Endodermal cell (in vitro differentiated cells): ENCODE measurements around the gene FAM72B. TPM values are rescaled to one million over a fixed set of nuclear protein-coding genes. Genes with fewer than 3 reads are reported as not detected.
"Not testable (repeated sequence)": the region's sequence is repeated elsewhere in the genome, so short reads cannot be mapped to it uniquely, and the experiment has no call there.

Source experiments
- DNase-seq: peaks from one replicate; pipeline ENCODE4 v3.0.0-alpha.2; 2017
- H3K27ac ChIP-seq: 2 replicates; pipeline ENCODE4 v1.5.1; 2013; ENCODE audit warnings: mild to moderate bottlenecking, low read depth, low read length, moderate library complexity
- H3K27me3 ChIP-seq: 2 replicates; pipeline ENCODE4 v1.6.1; 2013; ENCODE audit warnings: mild to moderate bottlenecking, low read length, moderate library complexity; ENCODE audit not compliant: insufficient read depth, control insufficient read depth, poor library complexity, severe bottlenecking
- H3K36me3 ChIP-seq: 2 replicates; pipeline ENCODE4 v1.7.0; 2013; ENCODE audit warnings: mild to moderate bottlenecking, low read length, moderate library complexity; ENCODE audit not compliant: control insufficient read depth, insufficient read depth
- H3K4me1 ChIP-seq: one replicate; pipeline ENCODE4 v1.7.0; 2013; ENCODE audit warnings: low read length; ENCODE audit not compliant: control insufficient read depth, insufficient read depth
- H3K4me3 ChIP-seq: 2 replicates; pipeline ENCODE4 v1.5.1; 2013; ENCODE audit warnings: mild to moderate bottlenecking, low read length, moderate library complexity
- H3K9ac ChIP-seq: 2 replicates; pipeline ENCODE4 v1.6.1; 2013; ENCODE audit warnings: mild to moderate bottlenecking, low read length, moderate library complexity; ENCODE audit not compliant: poor library complexity, severe bottlenecking; ENCODE audit errors: extremely low read depth
- H3K9me3 ChIP-seq: 2 replicates; pipeline ENCODE4 v1.6.1; 2013; ENCODE audit warnings: mild to moderate bottlenecking, low read length, moderate library complexity; ENCODE audit not compliant: control insufficient read depth
- H3K27ac Mint-ChIP-seq: 2 replicates; pipeline ENCODE4 v1.8.0; 2020; ENCODE audit warnings: mixed read lengths
- H3K27me3 Mint-ChIP-seq: 2 replicates; pipeline ENCODE4 v1.8.0; 2021; ENCODE audit warnings: mild to moderate bottlenecking, mixed read lengths; ENCODE audit not compliant: insufficient read depth
- H3K36me3 Mint-ChIP-seq: 2 replicates; pipeline ENCODE4 v1.8.0; 2020; ENCODE audit warnings: low read depth, mixed read lengths
- H3K4me1 Mint-ChIP-seq: 2 replicates; pipeline ENCODE4 v1.8.0; 2020; ENCODE audit warnings: mixed read lengths
- H3K4me3 Mint-ChIP-seq: 2 replicates; pipeline ENCODE4 v1.8.0; 2020; ENCODE audit warnings: mild to moderate bottlenecking, moderate library complexity, mixed read lengths
- H3K9me3 Mint-ChIP-seq: 2 replicates; pipeline ENCODE4 v1.8.0; 2020; ENCODE audit warnings: mild to moderate bottlenecking, mixed read lengths
- WGBS, 2 experiments: methylation state at CpG; one replicate each; pipeline versions ENCODE4 v1.1.5 to v1.1.7; 2013; ENCODE audit warnings: missing lambda C conversion rate in 2 of 2, mixed read lengths in 1 of 2; ENCODE audit not compliant: insufficient coverage in 1 of 2, insufficient read length in 1 of 2; 5-methylcytosine and 5-hydroxymethylcytosine counted together
- long read RNA-seq, 4 experiments: library from polyadenylated mRNA in 2 of 4; library from RNA in 1 of 4; library from capped mRNA in 1 of 4; stranded (forward) in 3 of 4; unstranded in 1 of 4; transcript quantifications; one replicate each; pipeline ENCODE4 v2.0.0, GENCODE V29; 2020 to 2021; ENCODE audit warnings: inconsistent platforms in 1 of 4
- polyA plus RNA-seq, 2 experiments: library from polyadenylated mRNA; stranded (reverse); fragments of 50-300 nt; gene quantifications; one replicate each; pipeline ENCODE4 v1.2.3, GENCODE V29; 2013
- total RNA-seq, 2 donors: library from RNA; stranded (reverse); fragmentation: NEBNext Ultra II Directional in 1 of 2; extraction: Animal tissue kit (Norgen Biotek cat#: 25700) in 1 of 2; gene quantifications; 2 replicates in 1 of 2; 3 replicates in 1 of 2; pipeline ENCODE4 v1.2.1, GENCODE V29; 2021

Gene FAM72B
- 10 to 100 TPM in 1 of 2 donors, 1 to 10 TPM in 1; 7.0 to 14.1 TPM for total RNA-seq
- polyA plus RNA-seq (2013, experiment 1 of 2), result 18.5 TPM
- polyA plus RNA-seq (2013, experiment 2 of 2), result 16.9 TPM
- long read RNA-seq, experiment 1, transcript FAM72B-202 (4 exons, 2,396 nt), result major isoform, 6 of 6 reads
- long read RNA-seq, experiment 1, partial matches to known transcripts, result 0 of 6 reads
- long read RNA-seq, experiment 1, other reads (novel, unspliced or antisense), result 0 of 6 reads
- long read RNA-seq, experiment 2, transcript FAM72B-202 (4 exons, 2,396 nt), result major isoform, 14 of 19 reads
- long read RNA-seq, experiment 2, partial matches to known transcripts, result 2 of 19 reads
- long read RNA-seq, experiment 2, other reads (novel, unspliced or antisense), result 2 of 19 reads
- long read RNA-seq, experiment 3, transcript FAM72B-202 (4 exons, 2,396 nt), result major isoform, 36 of 39 reads
- long read RNA-seq, experiment 3, partial matches to known transcripts, result 0 of 39 reads
- long read RNA-seq, experiment 3, other reads (novel, unspliced or antisense), result 3 of 39 reads
- long read RNA-seq, experiment 4, transcript FAM72B-202 (4 exons, 2,396 nt), result major isoform, 9 of 17 reads
- long read RNA-seq, experiment 4, partial matches to known transcripts, result 4 of 17 reads
- long read RNA-seq, experiment 4, other reads (novel, unspliced or antisense), result 3 of 17 reads

DNA sequence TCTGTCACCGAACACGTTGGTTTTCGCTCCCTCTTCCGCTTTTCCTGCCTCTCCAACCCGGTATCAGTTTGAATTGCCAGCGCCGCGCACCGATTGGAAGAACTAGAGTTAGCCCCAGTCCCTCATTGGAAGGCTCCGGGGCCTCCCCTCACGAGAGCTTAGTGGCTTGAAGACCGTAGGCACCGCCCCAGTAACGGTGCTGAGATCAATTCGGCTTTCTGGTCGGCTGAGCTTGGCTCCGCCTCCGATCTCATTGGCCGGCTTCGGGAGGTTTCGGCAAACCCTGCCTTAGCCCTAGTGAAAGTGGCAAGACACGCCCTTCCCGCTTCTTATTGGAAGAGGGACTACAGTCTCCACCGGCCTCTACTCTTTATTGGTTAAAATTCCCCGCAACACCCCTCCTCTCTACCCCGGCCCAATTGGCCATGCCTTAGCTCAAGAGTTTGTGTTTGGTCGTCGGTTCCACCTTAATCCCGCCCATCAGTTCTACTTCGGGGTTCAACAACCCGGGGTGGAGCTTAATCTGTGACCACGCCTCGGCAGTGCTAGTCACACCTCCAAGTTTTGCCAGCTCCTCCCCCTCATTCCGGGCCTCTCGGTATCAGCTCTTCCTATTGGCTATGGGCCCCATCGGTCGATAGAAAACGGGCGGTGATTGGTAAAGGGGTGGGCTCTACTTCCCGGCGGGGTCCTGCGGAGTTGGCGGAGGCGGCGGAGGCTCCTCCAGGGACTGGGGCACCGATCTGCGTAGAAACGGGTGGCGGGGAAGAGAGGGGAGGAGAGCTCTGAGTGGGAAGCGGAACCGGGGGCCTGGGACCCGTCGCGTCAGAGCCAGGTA is at the start of gene FAM72B, which contains the start of gene SRGAP2C:
Gene FAM72B (minus strand): TSS at position 51 of the 838 bp plus-strand sequence. CDS start 851 bp downstream, outside the sequence.
Gene SRGAP2C (plus strand): TSS at position 686 of the 838 bp plus-strand sequence. CDS start 2,472 bp downstream, outside the sequence.
- not testable (repeated sequence) for H3K27ac ChIP-seq, H3K9me3 Mint-ChIP-seq, H3K4me1 Mint-ChIP-seq, H3K27me3 Mint-ChIP-seq, H3K9ac ChIP-seq, H3K36me3 Mint-ChIP-seq, H3K27me3 ChIP-seq, H3K4me1 ChIP-seq, H3K36me3 ChIP-seq, H3K9me3 ChIP-seq
- H3K27ac Mint-ChIP-seq, result peak within 1 kb of the TSS; percentile 84
- DNase-seq, result peak; percentile 97
- WGBS, 2 experiments, result 0% methylated on average over 3 to 29 of the region's 54 CpGs
- H3K4me3 ChIP-seq, result peak within 1 kb of the TSS; percentile 56
- peak within 1 kb of the TSS; percentile 69 for H3K4me3 Mint-ChIP-seq

DNA sequence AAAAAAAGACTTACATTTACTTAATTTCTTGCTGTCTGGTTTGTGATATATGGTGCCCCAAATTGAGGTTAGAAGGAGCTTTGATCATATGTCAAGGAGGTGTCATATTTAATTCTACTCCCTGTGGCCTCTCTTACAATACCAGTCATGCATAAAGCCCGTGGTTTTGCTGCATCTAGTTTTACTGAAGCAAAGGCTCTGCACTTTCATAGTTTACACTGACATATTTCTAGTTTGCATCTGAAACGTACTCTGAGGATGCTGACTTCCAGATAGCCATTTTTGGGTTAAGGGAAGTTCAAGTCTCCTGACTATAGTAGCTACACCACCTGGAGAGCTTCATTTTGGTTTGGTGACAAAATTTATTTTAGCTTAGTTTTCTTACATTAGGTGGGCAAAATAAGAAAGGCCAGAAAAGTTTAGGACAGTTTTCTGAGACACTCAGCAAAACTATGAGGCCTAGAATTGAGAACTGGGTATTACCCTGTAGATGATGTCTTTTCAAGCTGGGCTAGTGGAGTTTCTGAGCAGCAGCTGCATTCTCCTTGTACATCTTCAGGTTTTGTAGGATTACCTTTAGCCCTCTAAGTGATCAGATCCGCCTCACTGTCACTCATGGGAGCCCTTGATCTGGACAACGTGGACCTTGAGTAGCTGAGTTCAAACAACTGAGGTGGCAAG is 48.4 kb upstream of the FAM72B start:
- 60 to 85% methylated on average over 1 of the region's 4 CpGs for WGBS, 2 experiments
- not testable (repeated sequence) for H3K36me3 ChIP-seq, H3K27me3 ChIP-seq, H3K27ac Mint-ChIP-seq, H3K27me3 Mint-ChIP-seq, H3K27ac ChIP-seq, H3K9ac ChIP-seq, H3K4me1 Mint-ChIP-seq, H3K4me3 Mint-ChIP-seq, H3K4me1 ChIP-seq, DNase-seq, H3K9me3 ChIP-seq, H3K9me3 Mint-ChIP-seq, H3K36me3 Mint-ChIP-seq, H3K4me3 ChIP-seq

DNA sequence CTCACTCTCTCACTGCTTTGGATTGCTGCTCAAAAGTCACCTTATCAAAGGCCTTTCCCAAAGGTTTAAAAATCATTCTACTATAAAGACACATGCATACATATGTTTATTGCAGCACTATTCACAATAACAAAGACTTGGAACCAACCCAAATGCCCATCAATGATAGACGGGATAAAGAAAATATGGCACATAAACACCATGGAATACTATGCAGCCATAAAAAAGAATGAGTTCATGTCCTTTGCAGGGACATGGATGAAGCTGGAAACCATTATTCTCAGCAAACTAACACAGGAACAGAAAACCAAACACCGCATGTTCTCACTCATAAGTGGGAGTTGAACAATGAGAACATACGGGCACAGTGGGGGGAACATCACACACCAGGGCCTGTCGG is 46.5 kb upstream of the FAM72B start:
- H3K9ac ChIP-seq, H3K27ac ChIP-seq, H3K9me3 ChIP-seq, H3K4me1 ChIP-seq, DNase-seq, H3K4me3 ChIP-seq, H3K4me3 Mint-ChIP-seq, H3K4me1 Mint-ChIP-seq, H3K9me3 Mint-ChIP-seq, H3K36me3 ChIP-seq, H3K27me3 ChIP-seq, H3K27ac Mint-ChIP-seq, H3K36me3 Mint-ChIP-seq, H3K27me3 Mint-ChIP-seq: not testable (repeated sequence)
- WGBS, 2 experiments, result 100% methylated on average over 1 of the region's 4 CpGs; no CpG with 5 or more reads in 1 of the 2 experiments

DNA sequence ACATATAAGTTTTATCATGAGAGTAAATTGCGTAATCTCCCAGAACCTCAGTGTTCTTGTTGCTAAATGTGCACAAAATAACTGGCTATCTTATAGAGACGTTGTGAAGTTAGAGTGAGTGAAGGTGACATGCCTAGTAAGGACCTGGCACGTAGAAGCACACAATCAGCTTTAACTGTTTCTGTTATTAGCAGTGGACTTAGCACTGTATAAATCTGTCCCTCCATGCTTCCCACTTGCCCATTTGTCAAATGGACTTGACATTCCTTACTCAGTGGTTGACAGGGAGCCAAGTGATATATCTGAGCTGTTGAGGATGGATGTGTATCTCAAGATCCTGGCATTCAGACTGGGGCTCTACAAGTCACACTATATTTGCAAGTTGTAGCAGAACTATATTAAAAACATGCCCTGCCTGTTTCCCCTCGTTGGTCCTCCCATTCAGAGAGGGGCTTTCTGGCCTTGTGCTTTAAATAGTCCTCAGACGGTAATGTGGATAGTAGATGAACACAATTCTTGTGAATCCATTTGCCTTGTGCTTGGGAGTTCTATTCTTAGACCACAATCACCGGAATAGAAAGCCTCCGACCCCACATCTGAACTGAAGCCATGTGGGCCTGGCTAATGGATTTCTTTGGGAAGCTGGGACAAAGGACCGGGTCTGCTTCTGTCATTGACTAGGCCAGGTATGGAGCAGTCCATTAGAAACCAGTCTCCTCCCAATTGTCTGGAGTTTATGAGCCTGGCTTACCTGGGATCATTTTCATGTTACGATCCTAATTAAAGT is 43.6 kb upstream of the FAM72B start:
- H3K4me1 ChIP-seq, H3K4me3 ChIP-seq, H3K27ac ChIP-seq, H3K4me1 Mint-ChIP-seq, H3K9ac ChIP-seq, H3K9me3 ChIP-seq, H3K27me3 ChIP-seq, DNase-seq, H3K36me3 ChIP-seq, H3K36me3 Mint-ChIP-seq, H3K9me3 Mint-ChIP-seq, H3K4me3 Mint-ChIP-seq, H3K27me3 Mint-ChIP-seq, H3K27ac Mint-ChIP-seq: not testable (repeated sequence)
- WGBS, 2 experiments, result 100% methylated on average over 1 of the region's 9 CpGs; no CpG with 5 or more reads in 1 of the 2 experiments

DNA sequence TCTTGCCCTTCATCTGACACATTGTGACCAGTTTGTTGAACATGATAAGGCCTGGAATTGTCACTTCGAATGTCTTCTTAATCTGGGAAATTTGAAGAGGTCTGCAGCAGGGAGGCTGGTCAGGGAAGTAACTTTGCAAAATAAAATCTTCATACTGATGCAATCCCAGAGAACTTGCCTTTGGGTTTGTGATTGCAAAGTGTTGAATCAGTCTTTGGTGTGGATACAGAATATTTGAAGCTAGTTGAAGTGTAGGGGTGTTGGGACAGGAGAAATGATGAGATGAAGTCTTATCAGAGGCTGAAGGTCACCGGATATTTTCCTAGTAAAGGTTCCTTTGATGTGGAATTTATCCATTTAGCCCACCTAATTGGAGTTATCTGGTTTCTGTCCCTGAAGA is 42.8 kb upstream of the FAM72B start:
- DNase-seq, H3K9ac ChIP-seq, H3K27me3 Mint-ChIP-seq, H3K9me3 ChIP-seq, H3K9me3 Mint-ChIP-seq, H3K36me3 ChIP-seq, H3K4me1 ChIP-seq, H3K36me3 Mint-ChIP-seq, H3K27me3 ChIP-seq, H3K4me1 Mint-ChIP-seq, H3K4me3 ChIP-seq, H3K27ac ChIP-seq, H3K27ac Mint-ChIP-seq, H3K4me3 Mint-ChIP-seq: not testable (repeated sequence)
- WGBS, 2 experiments, result no CpG with 5 or more reads among the region's 2 CpGs
